K562 (cell line): ENCODE results near the gene FOS. TPM values are rescaled to one million over a fixed set of nuclear protein-coding genes. Genes with fewer than 3 reads are reported as not detected.

ENCODE experiments used
- CBX3 ChIP-seq, 2 experiments: IDR thresholded peaks; 1 replicate in 1 of 2; 2 replicates in 1 of 2; pipeline ENCODE4 v1.6.1; 2012; ENCODE audit warnings: inconsistent platforms in 2 of 2, low read length in 2 of 2, borderline replicate concordance in 1 of 2, control low read depth in 1 of 2
- CEBPB ChIP-seq: fragments of 450-650 bp; IDR thresholded peaks from 2 replicates; pipeline ENCODE4 v1.6.1; 2016; ENCODE audit warnings: missing genetic modification characterization, missing compliant biosample characterization
- CTBP1 ChIP-seq: fragments of 450-650 bp; IDR thresholded peaks from 2 replicates; pipeline ENCODE4 v1.6.1; 2016; ENCODE audit warnings: borderline replicate concordance
- GABPA ChIP-seq: fragments of 200-800 bp; sonication (Bioruptor generic); conservative IDR thresholded peaks from 2 replicates; pipeline ENCODE4 v1.6.1; 2016; ENCODE audit warnings: low read depth, missing genetic modification characterization, missing compliant biosample characterization
- ID3 ChIP-seq, 2 experiments: fragments of 250-450 bp in 1 of 2; fragments of 450-650 bp in 1 of 2; sonication (Bioruptor Pico) in 1 of 2; IDR thresholded peaks; 2 replicates each; pipeline versions ENCODE4 v1.6.1 to v1.8.0; 2016 to 2021; ENCODE audit warnings: mild to moderate bottlenecking in 2 of 2, moderate library complexity in 2 of 2, missing compliant biosample characterization in 1 of 2, missing genetic modification characterization in 1 of 2
- JUN ChIP-seq, 2 experiments: sonication (generic) in 1 of 2; formaldehyde crosslinking in 1 of 2; IDR thresholded peaks; 2 replicates each; pipeline versions ENCODE4 v1.6.1 to v1.8.0; 2012 to 2022; ENCODE audit warnings: borderline replicate concordance in 2 of 2, mild to moderate bottlenecking in 2 of 2, improper control_type of control experiment in 1 of 2, low read depth in 1 of 2, low read length in 1 of 2, missing genetic modification reagents in 1 of 2
- KAT7 ChIP-seq: sonication (generic); formaldehyde crosslinking; IDR thresholded peaks from 2 replicates; pipeline ENCODE4 v1.8.0; 2022; ENCODE audit warnings: missing genetic modification reagents, mild to moderate bottlenecking, borderline replicate concordance
- MYC ChIP-seq, 2 experiments: fragments of 250-450 bp in 1 of 2; sonication (Bioruptor Pico) in 1 of 2; IDR thresholded peaks; 2 replicates each; pipeline versions ENCODE4 v1.5.1 to v1.6.1; 2012 to 2021; ENCODE audit warnings: low read depth in 2 of 2, borderline replicate concordance in 1 of 2, improper control_type of control experiment in 1 of 2, low read length in 1 of 2, mild to moderate bottlenecking in 1 of 2, moderate library complexity in 1 of 2
- NFE2 ChIP-seq: IDR thresholded peaks from 2 replicates; pipeline ENCODE4 v1.6.1; 2014; ENCODE audit warnings: antibody characterized with exemption, low read depth
- NRF1 ChIP-seq, 2 experiments: fragments of 450-650 bp; IDR thresholded peaks in 1 of 2; conservative IDR thresholded peaks in 1 of 2; 2 replicates each; pipeline ENCODE4 v1.6.1; 2014; ENCODE audit warnings: mild to moderate bottlenecking in 2 of 2
- TAF9B ChIP-seq: fragments of 450-650 bp; IDR thresholded peaks from 2 replicates; pipeline ENCODE4 v1.6.1; 2018; ENCODE audit warnings: mild to moderate bottlenecking; ENCODE audit not compliant: partially characterized antibody
- ZNF644 ChIP-seq: fragments of 200-800 bp; sonication (Bioruptor generic); IDR thresholded peaks from 2 replicates; pipeline ENCODE4 v1.6.1; 2016; ENCODE audit warnings: low read depth, missing genetic modification characterization, missing compliant biosample characterization
- polyA plus RNA-seq, 8 experiments: library from polyadenylated mRNA; depleted of rRNA in 4 of 8; stranded (reverse) in 5 of 8; unstranded in 3 of 8; fragments of >200 nt; fragmentation: Nextera tagmentation in 2 of 8; fragmentation: Illumina TruSeq in 1 of 8; extraction: Ambion mirVana in 2 of 8; extraction: Trizol in 1 of 8; gene quantifications; 2 replicates each; pipeline versions ENCODE4 v1.2.1 to v1.2.3, GENCODE V29; 2011 to 2014; ENCODE audit warnings: inconsistent platforms in 1 of 8, missing spikeins in 1 of 8
- total RNA-seq, 7 experiments: library from RNA; depleted of rRNA in 6 of 7; stranded (reverse); fragments of >200 nt in 6 of 7; fragmentation: Illumina TruSeq in 2 of 7; extraction: Trizol in 2 of 7; gene quantifications; 2 replicates each; pipeline versions ENCODE4 v1.2.1 to v1.2.3, GENCODE V29; 2011 to 2021; ENCODE audit warnings: low replicate concordance in 1 of 7
- TF ChIP-seq, protein P1 (sequence below): fragments of 200-800 bp; sonication (Bioruptor generic); IDR thresholded peaks from 2 replicates; pipeline ENCODE4 v1.6.1; 2017; ENCODE audit warnings: missing genetic modification characterization, missing compliant biosample characterization
- TF ChIP-seq, protein P2 (sequence below), 2 experiments: fragments of 450-650 bp; formaldehyde crosslinking in 1 of 2; IDR thresholded peaks; 2 replicates each; pipeline versions ENCODE4 v1.4.0 to v1.6.1; 2014 to 2020; ENCODE audit warnings: mild to moderate bottlenecking in 2 of 2, borderline replicate concordance in 1 of 2, low read depth in 1 of 2

The FOS gene
- total and polyA plus RNA-seq, 9 of the 15 experiments (the other 6 are each of a cell fraction or from before 2014, with no cell fraction given), result 0.54 to 13.8 (median 8.9) TPM

- TF ChIP-seq MYC (IDR thresholded peaks at IDR 0.05; ENCODE audit: low read depth, low read length) (no peak), MYC (CRISPR knock-in tag; IDR thresholded peaks at IDR 0.05; ENCODE audit: borderline replicate concordance, low read depth) (no peak), KAT7 (CRISPR knock-in tag) (0 out of 2 replicates have a peak, but pooled peaks have one; percentile 40), TAF9B (peak; percentile 70), NRF1 (conservative IDR thresholded peaks at IDR 0.05 in 1 of 2, IDR thresholded peaks at IDR 0.05 in 1 of 2) (0 out of 4 replicates have a peak, but pooled peaks of 1 of the 2 experiments have one; percentile 7), CTBP1 (peak; percentile 32; the same call in 1 of the 2 replicates), NFE2 (peak; percentile 96), JUN (IDR thresholded peaks at IDR 0.05; ENCODE audit: borderline replicate concordance, low read depth, low read length) (0 out of 2 replicates have a peak, but pooled peaks have one; percentile 16), JUN (CRISPR knock-in tag; IDR thresholded peaks at IDR 0.05; ENCODE audit: borderline replicate concordance) (no peak), CEBPB (tag) (peak; percentile 97), GABPA (peak; percentile 38; the same call in 1 of the 2 replicates), ID3 (CRISPR knock-in tag; IDR thresholded peaks at IDR 0.05) (no peak), ID3 (tag; IDR thresholded peaks at IDR 0.05) (no peak), CBX3 (IDR thresholded peaks at IDR 0.05; ENCODE audit: borderline replicate concordance in 1 of 2, low read length in 2 of 2) (peak in 1 of 2 experiments; percentile 69; a peak in 1 of 3 replicates), ZNF644 (tag) (peak; percentile 50; the same call in 1 of the 2 replicates)
- TF ChIP-seq, protein P1, sequence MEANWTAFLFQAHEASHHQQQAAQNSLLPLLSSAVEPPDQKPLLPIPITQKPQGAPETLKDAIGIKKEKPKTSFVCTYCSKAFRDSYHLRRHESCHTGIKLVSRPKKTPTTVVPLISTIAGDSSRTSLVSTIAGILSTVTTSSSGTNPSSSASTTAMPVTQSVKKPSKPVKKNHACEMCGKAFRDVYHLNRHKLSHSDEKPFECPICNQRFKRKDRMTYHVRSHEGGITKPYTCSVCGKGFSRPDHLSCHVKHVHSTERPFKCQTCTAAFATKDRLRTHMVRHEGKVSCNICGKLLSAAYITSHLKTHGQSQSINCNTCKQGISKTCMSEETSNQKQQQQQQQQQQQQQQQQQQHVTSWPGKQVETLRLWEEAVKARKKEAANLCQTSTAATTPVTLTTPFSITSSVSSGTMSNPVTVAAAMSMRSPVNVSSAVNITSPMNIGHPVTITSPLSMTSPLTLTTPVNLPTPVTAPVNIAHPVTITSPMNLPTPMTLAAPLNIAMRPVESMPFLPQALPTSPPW, result peak; percentile 31; the same call in 1 of the 2 replicates
- TF ChIP-seq, protein P2, sequence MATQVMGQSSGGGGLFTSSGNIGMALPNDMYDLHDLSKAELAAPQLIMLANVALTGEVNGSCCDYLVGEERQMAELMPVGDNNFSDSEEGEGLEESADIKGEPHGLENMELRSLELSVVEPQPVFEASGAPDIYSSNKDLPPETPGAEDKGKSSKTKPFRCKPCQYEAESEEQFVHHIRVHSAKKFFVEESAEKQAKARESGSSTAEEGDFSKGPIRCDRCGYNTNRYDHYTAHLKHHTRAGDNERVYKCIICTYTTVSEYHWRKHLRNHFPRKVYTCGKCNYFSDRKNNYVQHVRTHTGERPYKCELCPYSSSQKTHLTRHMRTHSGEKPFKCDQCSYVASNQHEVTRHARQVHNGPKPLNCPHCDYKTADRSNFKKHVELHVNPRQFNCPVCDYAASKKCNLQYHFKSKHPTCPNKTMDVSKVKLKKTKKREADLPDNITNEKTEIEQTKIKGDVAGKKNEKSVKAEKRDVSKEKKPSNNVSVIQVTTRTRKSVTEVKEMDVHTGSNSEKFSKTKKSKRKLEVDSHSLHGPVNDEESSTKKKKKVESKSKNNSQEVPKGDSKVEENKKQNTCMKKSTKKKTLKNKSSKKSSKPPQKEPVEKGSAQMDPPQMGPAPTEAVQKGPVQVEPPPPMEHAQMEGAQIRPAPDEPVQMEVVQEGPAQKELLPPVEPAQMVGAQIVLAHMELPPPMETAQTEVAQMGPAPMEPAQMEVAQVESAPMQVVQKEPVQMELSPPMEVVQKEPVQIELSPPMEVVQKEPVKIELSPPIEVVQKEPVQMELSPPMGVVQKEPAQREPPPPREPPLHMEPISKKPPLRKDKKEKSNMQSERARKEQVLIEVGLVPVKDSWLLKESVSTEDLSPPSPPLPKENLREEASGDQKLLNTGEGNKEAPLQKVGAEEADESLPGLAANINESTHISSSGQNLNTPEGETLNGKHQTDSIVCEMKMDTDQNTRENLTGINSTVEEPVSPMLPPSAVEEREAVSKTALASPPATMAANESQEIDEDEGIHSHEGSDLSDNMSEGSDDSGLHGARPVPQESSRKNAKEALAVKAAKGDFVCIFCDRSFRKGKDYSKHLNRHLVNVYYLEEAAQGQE (IDR thresholded peaks at IDR 0.05; ENCODE audit: borderline replicate concordance), result peak; percentile 26; the same call in 1 of the 2 replicates
- TF ChIP-seq, protein P2 (CRISPR knock-in tag; IDR thresholded peaks at IDR 0.05; ENCODE audit: low read depth), result no peak
Observed at GRCh38 chr14:75283833-75284563, 5.4 kb downstream of the FOS start (continued).
